K562 (cell line): ENCODE results near the gene SERTAD1. TPM values are rescaled to one million over a fixed set of nuclear protein-coding genes. Genes with fewer than 3 reads are reported as not detected.

Experiments
- ELF1 ChIP-seq: fragments of 200-800 bp; sonication (Bioruptor generic); IDR thresholded peaks from 2 replicates; pipeline ENCODE4 v1.6.1; 2016; ENCODE audit warnings: missing genetic modification characterization, missing compliant biosample characterization
- FOXA1 ChIP-seq: fragments of 450-650 bp; IDR thresholded peaks from 2 replicates; pipeline ENCODE4 v1.6.1; 2016; ENCODE audit warnings: mild to moderate bottlenecking, borderline replicate concordance
- IFI16 ChIP-seq: fragments of 250-450 bp; sonication (Bioruptor Pico); IDR thresholded peaks from 2 replicates; pipeline ENCODE4 v2.1.2; 2022; ENCODE audit warnings: mild to moderate bottlenecking, inconsistent platforms
- MTA3 ChIP-seq: fragments of 450-650 bp; formaldehyde crosslinking; IDR thresholded peaks from 2 replicates; pipeline ENCODE4 v1.6.1; 2017; ENCODE audit warnings: mild to moderate bottlenecking, borderline replicate concordance
- NFATC3 ChIP-seq: fragments of 450-650 bp; IDR thresholded peaks from 2 replicates; pipeline ENCODE4 v1.6.1; 2017; ENCODE audit warnings: mild to moderate bottlenecking
- RBM17 ChIP-seq: fragments of 200-400 bp; formaldehyde crosslinking; IDR thresholded peaks from 2 replicates; pipeline ENCODE4 v1.6.1; 2017; ENCODE audit warnings: low read depth, mild to moderate bottlenecking, low read length, borderline replicate concordance
- ZNF232 ChIP-seq: sonication (generic); formaldehyde crosslinking; IDR thresholded peaks from 2 replicates; pipeline ENCODE4 v1.8.0; 2022; ENCODE audit warnings: mild to moderate bottlenecking, missing genetic modification reagents
- ZNF316 ChIP-seq: fragments of 450-650 bp; IDR thresholded peaks from 2 replicates; pipeline ENCODE4 v1.6.1; 2016
- ZNF583 ChIP-seq: fragments of 250-450 bp; sonication (Bioruptor Pico); IDR thresholded peaks from 2 replicates; pipeline ENCODE4 v1.4.0; 2020
- polyA plus RNA-seq, 8 experiments: library from polyadenylated mRNA; depleted of rRNA in 4 of 8; stranded (reverse) in 5 of 8; unstranded in 3 of 8; fragments of >200 nt; fragmentation: Nextera tagmentation in 2 of 8; fragmentation: Illumina TruSeq in 1 of 8; extraction: Ambion mirVana in 2 of 8; extraction: Trizol in 1 of 8; gene quantifications; 2 replicates each; pipeline versions ENCODE4 v1.2.1 to v1.2.3, GENCODE V29; 2011 to 2014; ENCODE audit warnings: inconsistent platforms in 1 of 8, missing spikeins in 1 of 8
- total RNA-seq, 7 experiments: library from RNA; depleted of rRNA in 6 of 7; stranded (reverse); fragments of >200 nt in 6 of 7; fragmentation: Illumina TruSeq in 2 of 7; extraction: Trizol in 2 of 7; gene quantifications; 2 replicates each; pipeline versions ENCODE4 v1.2.1 to v1.2.3, GENCODE V29; 2011 to 2021; ENCODE audit warnings: low replicate concordance in 1 of 7
- TF ChIP-seq, protein P1 (sequence below): fragments of 250-450 bp; sonication (Bioruptor Pico); IDR thresholded peaks from 2 replicates; pipeline ENCODE4 v1.8.0; 2022; ENCODE audit warnings: moderate library complexity, mild to moderate bottlenecking, inconsistent platforms
- TF ChIP-seq, protein P2 (sequence below): fragments of 450-650 bp; formaldehyde crosslinking; IDR thresholded peaks from 2 replicates; pipeline ENCODE4 v1.4.0; 2020; ENCODE audit warnings: mild to moderate bottlenecking, moderate library complexity
- TF ChIP-seq, protein P3 (sequence below): sonication (generic); formaldehyde crosslinking; IDR thresholded peaks from 2 replicates; pipeline ENCODE4 v1.8.1; 2023; ENCODE audit warnings: missing genetic modification reagents, mild to moderate bottlenecking, borderline replicate concordance
- TF ChIP-seq, protein P4 (sequence below): sonication (generic); formaldehyde crosslinking; IDR thresholded peaks from 2 replicates; pipeline ENCODE4 v1.8.1; 2023; ENCODE audit warnings: mild to moderate bottlenecking, missing genetic modification reagents
- TF ChIP-seq, protein P5 (sequence below): sonication (generic); formaldehyde crosslinking; IDR thresholded peaks from 2 replicates; pipeline ENCODE4 v1.8.0; 2022; ENCODE audit warnings: mild to moderate bottlenecking, missing genetic modification reagents, borderline replicate concordance

SERTAD1 gene
- total and polyA plus RNA-seq, 9 of the 15 experiments (the other 6 are each of a cell fraction or from before 2014, with no cell fraction given) = 0.15 to 8.7 (median 4.9) TPM

DNA sequence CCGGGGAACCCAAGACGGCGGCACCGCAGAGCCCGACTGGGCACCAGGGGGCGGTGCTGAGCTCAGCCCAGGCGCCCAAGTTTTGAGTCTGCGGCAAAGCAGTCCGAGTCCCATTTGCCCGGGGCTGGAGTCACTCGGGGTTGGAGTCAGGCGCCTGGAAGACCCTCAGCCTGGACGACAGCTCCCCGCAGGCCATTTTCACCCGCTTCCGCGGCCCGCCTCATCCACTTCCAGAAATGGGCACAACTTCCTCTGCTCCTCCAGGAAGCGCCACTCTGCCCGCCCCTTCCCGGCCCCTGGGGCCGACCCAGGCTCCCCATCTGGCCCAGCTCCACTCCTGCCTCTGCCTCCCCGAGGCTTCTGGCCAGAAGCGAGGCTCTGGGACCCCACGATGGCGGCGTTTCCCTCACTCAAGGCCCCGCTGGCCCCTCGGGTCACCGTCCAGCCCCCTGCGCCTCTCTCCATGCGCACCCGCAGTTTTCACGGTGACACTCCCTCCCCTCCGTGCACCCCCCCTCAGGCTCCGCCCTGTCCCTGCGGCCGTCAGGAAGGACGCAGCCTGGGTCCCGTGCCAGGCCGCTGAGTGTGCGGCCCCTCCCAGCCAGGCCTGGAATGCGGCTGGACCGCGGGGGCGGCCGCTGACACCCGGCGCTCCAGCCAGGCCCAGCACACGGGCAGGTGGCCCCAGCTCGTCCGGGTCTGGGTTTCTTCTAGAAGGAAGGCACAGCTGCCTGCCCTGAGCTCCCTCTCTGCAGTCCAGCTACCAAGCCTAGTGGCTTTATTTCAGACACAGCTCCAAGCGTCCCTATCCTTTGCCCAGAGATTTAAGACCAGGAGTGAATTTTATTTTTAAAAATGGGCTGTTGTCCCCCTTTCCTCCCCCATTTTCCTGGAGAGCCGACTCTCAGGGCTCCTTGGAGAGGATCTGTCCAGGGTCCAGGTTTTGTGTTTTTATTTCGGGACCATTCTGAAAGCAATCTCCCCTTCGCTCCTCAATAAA, 4.7 kb downstream of the SERTAD1 start (continued):
- TF ChIP-seq ELF1 (tag) (peak; percentile 81), FOXA1 (no peak), NFATC3 (no peak), ZNF316 (no peak), ZNF583 (CRISPR knock-in tag) (no peak), RBM17 (no peak), ZNF232 (CRISPR knock-in tag) (0 out of 2 replicates have a peak, but pooled peaks have one; percentile 59), IFI16 (CRISPR knock-in tag) (no peak), MTA3 (peak; percentile 93)
- TF ChIP-seq, protein P1, sequence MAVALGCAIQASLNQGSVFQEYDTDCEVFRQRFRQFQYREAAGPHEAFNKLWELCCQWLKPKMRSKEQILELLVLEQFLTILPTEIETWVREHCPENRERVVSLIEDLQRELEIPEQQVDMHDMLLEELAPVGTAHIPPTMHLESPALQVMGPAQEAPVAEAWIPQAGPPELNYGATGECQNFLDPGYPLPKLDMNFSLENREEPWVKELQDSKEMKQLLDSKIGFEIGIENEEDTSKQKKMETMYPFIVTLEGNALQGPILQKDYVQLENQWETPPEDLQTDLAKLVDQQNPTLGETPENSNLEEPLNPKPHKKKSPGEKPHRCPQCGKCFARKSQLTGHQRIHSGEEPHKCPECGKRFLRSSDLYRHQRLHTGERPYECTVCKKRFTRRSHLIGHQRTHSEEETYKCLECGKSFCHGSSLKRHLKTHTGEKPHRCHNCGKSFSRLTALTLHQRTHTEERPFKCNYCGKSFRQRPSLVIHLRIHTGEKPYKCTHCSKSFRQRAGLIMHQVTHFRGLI (CRISPR knock-in tag) = no peak
- TF ChIP-seq, protein P2, sequence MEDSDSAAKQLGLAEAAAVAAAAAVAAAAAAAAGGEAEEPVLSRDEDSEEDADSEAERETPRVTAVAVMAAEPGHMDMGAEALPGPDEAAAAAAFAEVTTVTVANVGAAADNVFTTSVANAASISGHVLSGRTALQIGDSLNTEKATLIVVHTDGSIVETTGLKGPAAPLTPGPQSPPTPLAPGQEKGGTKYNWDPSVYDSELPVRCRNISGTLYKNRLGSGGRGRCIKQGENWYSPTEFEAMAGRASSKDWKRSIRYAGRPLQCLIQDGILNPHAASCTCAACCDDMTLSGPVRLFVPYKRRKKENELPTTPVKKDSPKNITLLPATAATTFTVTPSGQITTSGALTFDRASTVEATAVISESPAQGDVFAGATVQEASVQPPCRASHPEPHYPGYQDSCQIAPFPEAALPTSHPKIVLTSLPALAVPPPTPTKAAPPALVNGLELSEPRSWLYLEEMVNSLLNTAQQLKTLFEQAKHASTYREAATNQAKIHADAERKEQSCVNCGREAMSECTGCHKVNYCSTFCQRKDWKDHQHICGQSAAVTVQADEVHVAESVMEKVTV (CRISPR knock-in tag) = peak; percentile 42; the same call in 1 of the 2 replicates
- TF ChIP-seq, protein P3, sequence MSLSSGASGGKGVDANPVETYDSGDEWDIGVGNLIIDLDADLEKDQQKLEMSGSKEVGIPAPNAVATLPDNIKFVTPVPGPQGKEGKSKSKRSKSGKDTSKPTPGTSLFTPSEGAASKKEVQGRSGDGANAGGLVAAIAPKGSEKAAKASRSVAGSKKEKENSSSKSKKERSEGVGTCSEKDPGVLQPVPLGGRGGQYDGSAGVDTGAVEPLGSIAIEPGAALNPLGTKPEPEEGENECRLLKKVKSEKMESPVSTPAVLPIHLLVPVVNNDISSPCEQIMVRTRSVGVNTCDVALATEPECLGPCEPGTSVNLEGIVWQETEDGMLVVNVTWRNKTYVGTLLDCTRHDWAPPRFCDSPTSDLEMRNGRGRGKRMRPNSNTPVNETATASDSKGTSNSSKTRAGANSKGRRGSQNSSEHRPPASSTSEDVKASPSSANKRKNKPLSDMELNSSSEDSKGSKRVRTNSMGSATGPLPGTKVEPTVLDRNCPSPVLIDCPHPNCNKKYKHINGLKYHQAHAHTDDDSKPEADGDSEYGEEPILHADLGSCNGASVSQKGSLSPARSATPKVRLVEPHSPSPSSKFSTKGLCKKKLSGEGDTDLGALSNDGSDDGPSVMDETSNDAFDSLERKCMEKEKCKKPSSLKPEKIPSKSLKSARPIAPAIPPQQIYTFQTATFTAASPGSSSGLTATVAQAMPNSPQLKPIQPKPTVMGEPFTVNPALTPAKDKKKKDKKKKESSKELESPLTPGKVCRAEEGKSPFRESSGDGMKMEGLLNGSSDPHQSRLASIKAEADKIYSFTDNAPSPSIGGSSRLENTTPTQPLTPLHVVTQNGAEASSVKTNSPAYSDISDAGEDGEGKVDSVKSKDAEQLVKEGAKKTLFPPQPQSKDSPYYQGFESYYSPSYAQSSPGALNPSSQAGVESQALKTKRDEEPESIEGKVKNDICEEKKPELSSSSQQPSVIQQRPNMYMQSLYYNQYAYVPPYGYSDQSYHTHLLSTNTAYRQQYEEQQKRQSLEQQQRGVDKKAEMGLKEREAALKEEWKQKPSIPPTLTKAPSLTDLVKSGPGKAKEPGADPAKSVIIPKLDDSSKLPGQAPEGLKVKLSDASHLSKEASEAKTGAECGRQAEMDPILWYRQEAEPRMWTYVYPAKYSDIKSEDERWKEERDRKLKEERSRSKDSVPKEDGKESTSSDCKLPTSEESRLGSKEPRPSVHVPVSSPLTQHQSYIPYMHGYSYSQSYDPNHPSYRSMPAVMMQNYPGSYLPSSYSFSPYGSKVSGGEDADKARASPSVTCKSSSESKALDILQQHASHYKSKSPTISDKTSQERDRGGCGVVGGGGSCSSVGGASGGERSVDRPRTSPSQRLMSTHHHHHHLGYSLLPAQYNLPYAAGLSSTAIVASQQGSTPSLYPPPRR (CRISPR knock-in tag) = 0 out of 2 replicates have a peak, but pooled peaks have one; percentile 68
- TF ChIP-seq, protein P4, sequence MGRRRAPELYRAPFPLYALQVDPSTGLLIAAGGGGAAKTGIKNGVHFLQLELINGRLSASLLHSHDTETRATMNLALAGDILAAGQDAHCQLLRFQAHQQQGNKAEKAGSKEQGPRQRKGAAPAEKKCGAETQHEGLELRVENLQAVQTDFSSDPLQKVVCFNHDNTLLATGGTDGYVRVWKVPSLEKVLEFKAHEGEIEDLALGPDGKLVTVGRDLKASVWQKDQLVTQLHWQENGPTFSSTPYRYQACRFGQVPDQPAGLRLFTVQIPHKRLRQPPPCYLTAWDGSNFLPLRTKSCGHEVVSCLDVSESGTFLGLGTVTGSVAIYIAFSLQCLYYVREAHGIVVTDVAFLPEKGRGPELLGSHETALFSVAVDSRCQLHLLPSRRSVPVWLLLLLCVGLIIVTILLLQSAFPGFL (CRISPR knock-in tag) = no peak
- TF ChIP-seq, protein P5, sequence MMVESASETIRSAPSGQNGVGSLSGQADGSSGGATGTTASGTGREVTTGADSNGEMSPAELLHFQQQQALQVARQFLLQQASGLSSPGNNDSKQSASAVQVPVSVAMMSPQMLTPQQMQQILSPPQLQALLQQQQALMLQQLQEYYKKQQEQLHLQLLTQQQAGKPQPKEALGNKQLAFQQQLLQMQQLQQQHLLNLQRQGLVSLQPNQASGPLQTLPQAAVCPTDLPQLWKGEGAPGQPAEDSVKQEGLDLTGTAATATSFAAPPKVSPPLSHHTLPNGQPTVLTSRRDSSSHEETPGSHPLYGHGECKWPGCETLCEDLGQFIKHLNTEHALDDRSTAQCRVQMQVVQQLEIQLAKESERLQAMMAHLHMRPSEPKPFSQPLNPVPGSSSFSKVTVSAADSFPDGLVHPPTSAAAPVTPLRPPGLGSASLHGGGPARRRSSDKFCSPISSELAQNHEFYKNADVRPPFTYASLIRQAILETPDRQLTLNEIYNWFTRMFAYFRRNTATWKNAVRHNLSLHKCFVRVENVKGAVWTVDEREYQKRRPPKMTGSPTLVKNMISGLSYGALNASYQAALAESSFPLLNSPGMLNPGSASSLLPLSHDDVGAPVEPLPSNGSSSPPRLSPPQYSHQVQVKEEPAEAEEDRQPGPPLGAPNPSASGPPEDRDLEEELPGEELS (CRISPR knock-in tag) = no peak
